Limb (tissue), 2 donors: ENCODE data around the gene FAAP100.
"Not testable (repeated sequence)": the region's sequence is repeated elsewhere in the genome, so short reads cannot be mapped to it uniquely, and the experiment has no call there.

Experiments
- DNase-seq, 2 donors: peaks; one replicate each; pipeline ENCODE4 v3.0.0-alpha.2; 2016; ENCODE audit errors: extremely low spot score in 2 of 2

The FAAP100 gene

DNA sequence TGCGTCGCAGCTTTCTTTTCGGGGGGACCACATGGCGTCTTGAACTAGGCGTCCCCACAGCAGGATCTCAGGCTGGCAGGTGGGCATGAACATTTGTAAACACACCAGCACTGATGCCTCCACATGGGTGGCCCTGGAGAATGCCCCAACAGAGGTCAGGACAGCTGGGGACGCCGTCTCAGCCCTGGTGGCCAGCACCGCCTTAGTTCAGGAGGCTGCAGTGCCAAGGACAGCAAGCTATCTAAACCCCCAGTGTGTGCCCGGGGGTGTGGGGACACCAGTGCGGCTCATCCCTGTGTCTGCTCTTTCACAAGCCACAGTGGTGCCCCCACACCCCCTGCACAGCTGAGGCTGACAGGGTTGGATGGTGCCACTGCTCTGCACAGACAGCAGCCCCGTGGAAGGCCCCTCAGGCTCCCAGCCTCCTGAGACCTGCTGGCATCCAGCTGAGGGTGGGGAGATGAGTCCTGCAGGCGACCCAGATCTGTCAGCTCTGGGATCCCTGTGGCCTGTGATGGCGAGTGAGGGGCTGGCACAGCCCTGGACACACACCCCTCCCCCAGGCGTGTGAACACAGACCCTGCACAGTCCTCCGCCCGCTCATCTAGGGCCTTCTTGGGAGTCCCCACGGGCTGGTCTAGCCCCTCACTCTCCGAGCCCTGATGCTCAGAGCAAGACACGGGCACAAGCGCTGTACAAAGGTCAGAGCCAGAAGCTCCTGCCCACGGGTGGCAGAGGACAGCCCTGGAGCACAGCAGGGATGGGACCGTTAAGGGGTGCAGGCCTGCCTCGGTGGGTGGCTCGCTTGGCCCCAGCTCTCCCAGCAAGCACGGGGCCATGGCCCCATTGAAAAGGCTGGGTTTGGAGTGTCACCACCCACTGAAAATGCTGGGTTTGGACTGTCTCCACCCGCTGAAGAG lies 13.2 kb downstream of the FAAP100 start:
- peak in 1 of 2 donors; percentile 28 for DNase-seq

DNA sequence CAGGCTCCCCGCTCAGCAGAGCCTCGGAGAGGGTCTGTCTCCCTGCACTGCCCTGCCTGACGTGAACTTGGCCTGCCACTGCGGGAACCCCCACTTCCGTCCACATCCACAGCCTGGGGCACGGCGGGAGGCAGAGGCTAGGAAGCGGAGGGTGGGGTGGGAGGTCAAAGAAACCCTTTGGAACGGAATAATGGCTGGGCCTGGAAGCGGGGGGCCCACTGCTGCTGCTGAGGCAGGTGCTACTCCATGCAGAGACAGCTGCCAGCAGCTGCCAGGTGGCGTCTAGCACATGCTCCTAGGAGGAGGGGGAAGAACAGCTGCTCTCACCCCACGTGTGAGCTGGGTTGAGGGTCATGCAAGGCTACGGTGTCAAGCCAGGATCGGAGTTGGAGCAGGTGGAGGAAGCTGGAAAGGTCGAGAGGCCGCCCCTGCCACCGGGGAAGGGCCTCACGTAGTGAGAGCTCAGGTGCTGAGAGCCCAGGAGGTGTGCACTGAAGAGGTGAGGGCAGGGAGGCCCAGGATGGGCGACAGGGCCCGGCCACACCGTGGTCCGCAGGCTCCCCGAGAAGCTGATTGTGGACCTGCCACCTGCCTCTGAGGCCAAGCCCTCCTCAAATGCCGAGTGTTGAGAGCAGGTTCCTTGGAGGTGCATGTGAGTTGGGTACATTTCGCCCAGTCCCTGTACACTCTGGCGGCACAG lies 14.1 kb downstream of the FAAP100 start:
- peak in 1 of 2 donors; percentile 72 for DNase-seq

- DNase-seq, result peak in 1 of 2 donors; percentile 66
These were observed 14.8 kb downstream of the FAAP100 start for GRCh38 chr17:81537343-81537855.

DNA sequence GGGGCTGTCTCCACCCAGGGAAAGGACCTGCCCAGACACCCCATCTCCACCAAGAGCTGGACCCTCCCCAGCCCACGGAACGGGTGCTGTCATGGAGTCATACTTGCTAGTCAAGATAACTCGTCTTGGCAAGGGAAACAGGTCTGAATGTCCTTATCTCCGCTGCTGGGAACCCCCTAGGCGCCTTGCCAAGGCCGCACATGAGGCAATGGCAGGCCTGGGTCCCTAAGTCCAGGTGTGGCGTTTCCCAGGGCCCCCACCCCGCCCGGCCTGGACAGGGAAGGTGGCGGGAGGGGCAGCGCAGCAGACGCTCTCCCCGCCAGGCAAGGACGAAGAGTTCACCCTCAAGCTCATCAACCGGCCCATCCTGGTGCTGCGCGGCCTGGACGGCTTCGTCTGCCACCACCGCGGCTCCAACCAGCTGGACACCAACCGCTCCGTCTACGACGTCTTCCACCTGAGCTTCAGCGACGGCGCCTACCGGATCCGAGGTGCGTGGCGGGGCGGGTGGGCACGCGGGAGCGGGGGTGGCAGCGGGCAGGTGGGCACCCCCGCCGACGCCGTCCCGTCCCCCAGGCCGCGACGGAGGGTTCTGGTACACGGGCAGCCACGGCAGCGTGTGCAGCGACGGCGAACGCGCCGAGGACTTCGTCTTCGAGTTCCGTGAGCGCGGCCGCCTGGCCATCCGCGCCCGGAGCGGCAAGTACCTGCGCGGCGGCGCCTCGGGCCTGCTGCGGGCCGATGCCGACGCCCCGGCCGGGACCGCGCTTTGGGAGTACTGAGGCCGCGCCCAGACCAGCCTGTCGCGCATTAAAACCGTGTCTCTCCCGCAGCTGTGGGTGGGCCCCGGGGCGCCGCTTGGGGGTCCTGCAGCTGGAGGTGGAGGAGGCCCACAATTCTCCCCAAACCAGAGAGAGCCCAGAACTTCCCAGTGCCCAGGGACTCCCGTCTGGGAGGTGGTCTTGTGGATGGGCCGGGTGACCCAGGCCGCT lies 15.6 kb downstream of the FAAP100 start:
- DNase-seq, result no peak

DNA sequence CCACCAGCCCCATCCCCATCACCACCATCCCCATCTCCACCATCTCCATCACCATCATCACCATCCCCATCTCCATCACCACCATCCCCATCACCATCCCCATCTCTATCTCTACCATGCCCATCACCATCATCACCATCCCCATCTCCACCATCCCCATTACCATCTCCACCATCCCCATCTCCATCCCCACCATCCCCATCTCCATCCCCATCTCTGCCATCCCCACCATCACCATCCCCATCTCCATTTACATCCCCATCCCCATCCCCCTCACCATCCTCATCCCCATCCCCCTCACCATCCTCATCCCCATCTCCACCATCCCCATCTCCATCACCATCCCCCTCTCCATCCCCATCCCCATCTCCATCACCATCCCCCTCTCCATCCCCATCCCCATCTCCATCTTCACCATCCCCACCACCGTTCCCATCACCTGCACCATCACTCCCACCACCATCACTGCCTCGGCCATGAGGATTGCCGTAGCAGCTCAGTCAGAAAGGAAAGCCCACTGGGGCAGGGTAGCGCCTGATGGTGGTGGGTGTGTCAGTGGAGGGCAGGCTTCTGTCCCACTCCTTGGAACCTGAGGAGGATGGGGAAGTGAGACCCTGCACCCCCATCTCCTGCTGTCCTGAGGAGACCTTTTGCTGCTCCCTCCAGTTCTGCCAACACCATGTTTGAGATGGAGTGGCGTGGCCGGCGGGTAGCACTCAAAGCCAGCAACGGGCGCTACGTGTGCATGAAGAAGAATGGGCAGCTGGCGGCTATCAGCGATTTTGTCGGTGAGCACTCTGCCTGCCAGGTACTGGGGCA lies 16.5 kb downstream of the FAAP100 start:
- DNase-seq, result no peak

- DNase-seq, result no peak
These were observed 17.2 kb downstream of the FAAP100 start for GRCh38 chr17:81535007-81535328.

DNA sequence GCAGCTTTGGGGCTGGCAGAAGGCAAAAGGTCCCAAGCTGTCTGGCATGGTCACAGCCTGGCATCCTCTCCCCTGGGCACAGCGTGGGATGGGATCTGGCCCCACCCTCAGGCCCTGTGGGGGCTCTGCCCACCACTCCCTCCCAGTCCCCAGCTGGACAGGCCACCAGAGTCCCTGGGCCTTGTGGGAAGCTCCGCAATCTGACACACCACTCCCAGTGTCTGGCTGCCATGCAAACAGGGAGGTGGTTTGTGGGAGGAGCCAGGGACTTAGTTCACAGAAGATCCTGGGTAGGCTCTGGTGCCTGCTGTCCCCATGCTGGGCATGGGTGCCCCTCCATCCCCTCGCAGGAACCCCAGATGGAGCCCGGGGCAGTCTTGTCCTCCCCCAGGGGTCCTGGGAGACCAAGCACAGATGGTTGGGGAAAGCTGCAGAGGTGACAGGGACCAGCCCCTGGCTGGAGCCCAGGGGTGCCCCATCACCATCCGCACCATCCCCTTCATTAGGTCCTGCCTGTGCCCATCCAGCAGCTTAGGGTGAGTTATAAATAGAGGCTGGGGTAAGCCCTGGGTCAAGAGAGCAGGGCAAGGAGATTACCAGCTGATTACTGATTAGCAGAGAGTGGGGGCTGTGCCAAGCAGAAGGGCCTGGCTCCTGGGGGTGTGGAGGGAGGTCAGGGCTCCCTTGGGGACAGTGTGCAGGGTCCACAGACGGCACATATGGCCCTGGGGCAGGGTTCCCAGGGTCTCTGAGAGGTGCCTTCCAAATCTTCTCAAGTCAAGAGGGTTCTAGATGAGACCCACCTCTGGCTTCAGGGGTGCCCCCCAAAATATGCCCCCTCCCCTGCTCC lies 17.8 kb downstream of the FAAP100 start:
- no peak for DNase-seq

- no peak for DNase-seq
These were observed 18.6 kb downstream of the FAAP100 start for GRCh38 chr17:81533339-81534141.

DNA sequence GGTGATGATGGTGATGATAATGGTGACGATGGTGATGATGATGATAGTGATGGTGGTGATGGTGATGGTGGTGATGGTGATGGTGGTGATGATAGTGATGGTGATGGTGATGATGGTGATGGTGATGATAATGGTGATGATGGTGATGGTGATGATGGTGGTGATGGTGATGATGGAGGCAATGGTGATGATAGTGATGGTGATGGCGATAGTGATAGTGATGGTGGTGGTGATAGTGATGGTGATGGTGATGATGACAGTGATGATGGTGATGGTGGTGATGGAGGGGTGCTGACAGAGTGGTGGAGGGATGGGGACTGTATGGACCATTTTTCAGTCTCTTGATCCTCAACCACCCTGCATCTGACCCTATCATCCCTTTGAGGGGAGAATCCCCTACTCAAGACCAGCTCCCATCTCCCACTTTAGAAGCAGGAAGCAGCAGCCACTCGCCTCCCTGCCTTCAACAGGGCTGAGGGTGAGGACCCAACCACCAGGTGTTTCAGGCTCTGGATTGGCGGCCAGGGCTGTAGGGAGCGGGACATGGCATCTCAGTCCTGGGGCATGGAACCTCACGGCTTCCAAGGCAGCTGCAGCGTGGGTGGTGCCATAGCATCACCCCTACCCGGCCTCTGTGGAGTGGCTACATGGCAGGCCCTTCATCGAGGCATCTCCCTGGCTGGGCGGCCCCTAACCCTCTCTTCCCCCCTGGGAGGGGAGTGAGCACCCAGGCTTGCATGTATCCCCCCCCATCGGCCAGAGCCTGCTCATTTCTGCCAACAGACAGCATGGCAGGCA lies 19.5 kb downstream of the FAAP100 start:
- DNase-seq, result no peak

GRCh38 chr17:81531998-81532404 lies 20.2 kb downstream of the FAAP100 start:
- not testable (repeated sequence) for DNase-seq

DNA sequence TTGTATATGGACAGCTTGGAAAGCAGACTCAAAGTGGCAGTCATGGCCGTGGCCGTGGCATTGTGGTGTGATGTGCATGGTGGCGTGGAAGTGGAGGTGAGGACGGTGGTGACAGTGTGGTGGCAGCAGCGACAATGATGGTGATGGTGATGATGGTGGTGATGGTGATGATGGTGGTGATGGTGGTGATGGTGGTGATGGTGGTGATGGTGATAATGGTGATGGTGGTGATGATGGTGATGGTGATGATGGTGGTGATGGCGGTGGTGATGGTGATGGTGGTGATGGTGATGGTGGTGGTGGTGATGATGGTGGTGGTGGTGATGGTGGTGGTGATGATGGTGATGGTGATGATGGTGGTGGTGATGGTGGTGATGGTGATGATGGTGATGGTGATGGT lies 21.1 kb downstream of the FAAP100 start:
- DNase-seq, result not testable (repeated sequence)

GRCh38 chr17:81529437-81529803 lies 22.7 kb downstream of the FAAP100 start:
- no peak for DNase-seq

DNA sequence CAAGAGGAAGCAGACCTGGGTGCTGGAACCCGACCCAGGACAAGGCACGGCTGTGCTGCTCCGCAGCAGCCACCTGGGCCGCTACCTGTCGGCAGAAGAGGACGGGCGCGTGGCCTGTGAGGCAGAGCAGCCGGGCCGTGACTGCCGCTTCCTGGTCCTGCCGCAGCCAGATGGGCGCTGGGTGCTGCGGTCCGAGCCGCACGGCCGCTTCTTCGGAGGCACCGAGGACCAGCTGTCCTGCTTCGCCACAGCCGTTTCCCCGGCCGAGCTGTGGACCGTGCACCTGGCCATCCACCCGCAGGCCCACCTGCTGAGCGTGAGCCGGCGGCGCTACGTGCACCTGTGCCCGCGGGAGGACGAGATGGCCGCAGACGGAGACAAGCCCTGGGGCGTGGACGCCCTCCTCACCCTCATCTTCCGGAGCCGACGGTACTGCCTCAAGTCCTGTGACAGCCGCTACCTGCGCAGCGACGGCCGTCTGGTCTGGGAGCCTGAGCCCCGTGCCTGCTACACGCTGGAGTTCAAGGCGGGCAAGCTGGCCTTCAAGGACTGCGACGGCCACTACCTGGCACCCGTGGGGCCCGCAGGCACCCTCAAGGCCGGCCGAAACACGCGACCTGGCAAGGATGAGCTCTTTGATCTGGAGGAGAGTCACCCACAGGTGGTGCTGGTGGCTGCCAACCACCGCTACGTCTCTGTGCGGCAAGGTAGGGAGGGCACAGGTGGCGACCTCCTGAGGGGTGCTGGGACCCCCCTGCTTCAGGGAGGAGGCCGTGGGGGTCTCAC lies 23.3 kb downstream of the FAAP100 start:
- no peak for DNase-seq

DNA sequence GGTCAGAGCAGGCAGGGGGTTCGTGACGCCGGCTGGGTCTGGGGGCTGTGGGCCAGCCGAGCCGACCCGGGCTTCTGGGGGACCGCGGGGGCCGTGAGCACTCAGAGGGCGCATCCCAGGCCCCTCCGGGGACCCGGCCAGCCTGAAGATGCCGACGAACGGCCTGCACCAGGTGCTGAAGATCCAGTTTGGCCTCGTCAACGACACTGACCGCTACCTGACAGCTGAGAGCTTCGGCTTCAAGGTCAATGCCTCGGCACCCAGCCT lies 23.8 kb downstream of the FAAP100 start:
- DNase-seq, result no peak

DNA sequence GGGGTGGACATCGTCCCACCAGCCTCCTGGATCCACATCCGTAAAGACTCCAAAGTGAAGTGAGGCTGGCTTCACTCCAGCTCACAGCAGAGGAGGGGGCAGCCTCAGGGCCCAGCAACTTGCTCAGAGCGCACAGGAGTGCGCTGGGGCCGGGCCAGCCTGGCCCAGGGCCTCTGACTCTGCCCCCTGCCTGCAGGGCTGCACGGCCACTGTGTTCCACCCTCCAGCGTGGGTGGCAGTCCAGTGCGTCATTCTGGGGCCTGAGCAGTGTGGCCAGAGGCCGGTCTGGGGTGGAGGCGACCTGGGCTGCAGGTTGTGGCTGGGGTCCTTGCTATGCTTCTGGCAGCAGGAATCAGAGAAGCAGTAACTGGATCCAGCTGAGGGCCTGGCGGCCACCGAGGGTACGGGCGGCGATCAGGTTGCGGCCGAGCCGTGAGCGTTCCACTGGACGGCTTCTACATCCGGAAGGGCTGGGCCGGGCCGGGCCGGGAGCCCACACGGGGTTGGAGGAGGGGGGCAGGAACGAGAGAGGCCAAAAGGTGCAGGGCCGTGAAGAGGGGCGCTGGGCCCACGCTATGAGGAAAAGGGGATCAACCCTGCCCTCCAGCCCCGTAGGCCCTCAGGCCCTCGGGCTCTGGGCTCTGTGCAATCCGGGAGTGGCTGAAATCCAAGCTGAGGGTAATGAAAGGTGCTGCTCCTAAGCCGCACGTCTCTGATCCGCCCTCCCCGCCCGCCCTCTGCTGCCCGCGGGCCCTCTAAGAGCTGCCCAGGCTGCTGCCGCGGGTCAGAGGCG lies 24.4 kb downstream of the FAAP100 start, which contains the start of gene FSCN2:
Gene FSCN2, plus strand, starts transcription at position 787 of the 793 bp plus-strand sequence. CDS start 155 bp downstream, outside the sequence.
- no peak for DNase-seq
